ENCODE data around the gene CD209. TPM values are rescaled to one million over a fixed set of nuclear protein-coding genes. Genes with fewer than 3 reads are reported as not detected.
"Not testable (repeated sequence)": the region's sequence is repeated elsewhere in the genome, so short reads cannot be mapped to it uniquely, and the experiment has no call there.

CD209 gene
- total RNA-seq, 6 experiments from 2014 or later: not detected

DNA sequence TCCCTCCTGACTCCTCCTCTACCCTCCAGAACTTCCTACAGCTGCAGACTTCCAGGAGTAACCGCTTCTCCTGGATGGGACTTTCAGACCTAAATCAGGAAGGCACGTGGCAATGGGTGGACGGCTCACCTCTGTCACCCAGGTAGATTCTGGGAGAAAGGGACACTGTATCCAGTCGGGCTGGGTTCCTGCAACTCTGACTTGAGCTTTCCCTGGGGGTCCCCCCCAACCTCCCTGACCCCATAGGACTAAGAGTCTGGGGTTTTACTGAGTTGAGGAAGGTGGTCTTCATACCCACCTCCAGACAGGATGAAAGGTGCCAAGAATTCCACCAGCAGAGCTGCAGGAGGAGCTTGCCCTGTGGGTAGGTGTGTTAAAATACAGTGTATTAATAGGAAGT is 20.2 kb upstream of the CD209 start:
- H3K9me3 Mint-ChIP-seq: no peaks in the 10 kb centered on the region
- TF ChIP-seq, protein P1, sequence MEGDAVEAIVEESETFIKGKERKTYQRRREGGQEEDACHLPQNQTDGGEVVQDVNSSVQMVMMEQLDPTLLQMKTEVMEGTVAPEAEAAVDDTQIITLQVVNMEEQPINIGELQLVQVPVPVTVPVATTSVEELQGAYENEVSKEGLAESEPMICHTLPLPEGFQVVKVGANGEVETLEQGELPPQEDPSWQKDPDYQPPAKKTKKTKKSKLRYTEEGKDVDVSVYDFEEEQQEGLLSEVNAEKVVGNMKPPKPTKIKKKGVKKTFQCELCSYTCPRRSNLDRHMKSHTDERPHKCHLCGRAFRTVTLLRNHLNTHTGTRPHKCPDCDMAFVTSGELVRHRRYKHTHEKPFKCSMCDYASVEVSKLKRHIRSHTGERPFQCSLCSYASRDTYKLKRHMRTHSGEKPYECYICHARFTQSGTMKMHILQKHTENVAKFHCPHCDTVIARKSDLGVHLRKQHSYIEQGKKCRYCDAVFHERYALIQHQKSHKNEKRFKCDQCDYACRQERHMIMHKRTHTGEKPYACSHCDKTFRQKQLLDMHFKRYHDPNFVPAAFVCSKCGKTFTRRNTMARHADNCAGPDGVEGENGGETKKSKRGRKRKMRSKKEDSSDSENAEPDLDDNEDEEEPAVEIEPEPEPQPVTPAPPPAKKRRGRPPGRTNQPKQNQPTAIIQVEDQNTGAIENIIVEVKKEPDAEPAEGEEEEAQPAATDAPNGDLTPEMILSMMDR (IDR thresholded peaks at IDR 0.05): no peak
- H3K4me1 Mint-ChIP-seq (ENCODE audit: low read depth): peaks cover 1% of the 10 kb centered on the region
- H3K4me3 Mint-ChIP-seq: no peak overlapping the region
- H3K27me3 Mint-ChIP-seq (ENCODE audit: insufficient read depth): peaks cover 20% of the 10 kb centered on the region
- H3K27ac Mint-ChIP-seq: no peak overlapping the region
- no peaks in the 10 kb centered on the region for H3K36me3 Mint-ChIP-seq (ENCODE audit: low read depth)
- DNase-seq: no peak

DNA sequence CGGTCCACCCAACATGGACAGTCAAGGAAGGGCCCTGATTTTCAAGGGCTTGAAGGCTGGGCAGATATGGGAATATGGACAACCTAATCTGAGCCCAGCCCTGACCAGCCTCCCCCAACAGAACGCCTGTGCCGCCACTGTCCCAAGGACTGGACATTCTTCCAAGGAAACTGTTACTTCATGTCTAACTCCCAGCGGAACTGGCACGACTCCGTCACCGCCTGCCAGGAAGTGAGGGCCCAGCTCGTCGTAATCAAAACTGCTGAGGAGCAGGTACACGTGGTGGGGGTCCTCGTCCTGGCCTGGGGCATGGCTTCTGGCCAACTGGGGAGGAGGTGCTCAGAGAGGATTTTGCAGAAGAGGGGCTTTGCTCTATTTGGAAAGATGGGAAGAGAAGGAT is 19.2 kb upstream of the CD209 start:
- Mint-ChIP-seq H3K27me3 (ENCODE audit: insufficient read depth) (peaks cover 20% of the 10 kb centered on the region), H3K36me3 (ENCODE audit: low read depth) (no peaks in the 10 kb centered on the region), H3K27ac (no peak overlapping the region), H3K4me3 (no peak overlapping the region), H3K9me3 (peaks cover under 1% of the 10 kb centered on the region; the same call in 1 of the 2 replicates), H3K4me1 (ENCODE audit: low read depth) (no peaks in the 10 kb centered on the region)
- no peak for DNase-seq
- TF ChIP-seq, protein P1 (IDR thresholded peaks at IDR 0.05): no peak

DNA sequence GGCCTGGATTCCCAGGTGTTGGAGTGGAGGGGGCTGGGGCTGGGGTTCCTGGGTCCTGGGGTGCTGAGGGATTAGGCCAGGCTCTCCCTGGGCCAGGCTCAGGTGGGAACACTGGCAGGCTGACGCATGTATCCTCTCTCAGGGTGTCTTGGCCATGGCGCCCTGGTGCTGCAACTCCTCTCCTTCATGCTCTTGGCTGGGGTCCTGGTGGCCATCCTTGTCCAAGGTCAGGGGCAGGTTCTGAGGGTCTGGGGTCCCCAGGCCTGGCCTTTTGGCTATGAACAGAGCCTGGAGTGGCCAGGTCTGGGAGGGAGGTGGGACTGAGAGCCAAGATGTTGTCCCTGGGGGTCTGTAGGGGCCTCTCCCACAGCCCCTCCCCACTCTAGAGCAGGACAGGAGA is 17.7 kb upstream of the CD209 start:
- not testable (repeated sequence) for H3K9me3 Mint-ChIP-seq; H3K4me3 Mint-ChIP-seq; H3K27ac Mint-ChIP-seq; DNase-seq; H3K4me1 Mint-ChIP-seq (ENCODE audit: low read depth); H3K36me3 Mint-ChIP-seq (ENCODE audit: low read depth)
- H3K27me3 Mint-ChIP-seq (ENCODE audit: insufficient read depth): peaks cover 23% of the 10 kb centered on the region

DNA sequence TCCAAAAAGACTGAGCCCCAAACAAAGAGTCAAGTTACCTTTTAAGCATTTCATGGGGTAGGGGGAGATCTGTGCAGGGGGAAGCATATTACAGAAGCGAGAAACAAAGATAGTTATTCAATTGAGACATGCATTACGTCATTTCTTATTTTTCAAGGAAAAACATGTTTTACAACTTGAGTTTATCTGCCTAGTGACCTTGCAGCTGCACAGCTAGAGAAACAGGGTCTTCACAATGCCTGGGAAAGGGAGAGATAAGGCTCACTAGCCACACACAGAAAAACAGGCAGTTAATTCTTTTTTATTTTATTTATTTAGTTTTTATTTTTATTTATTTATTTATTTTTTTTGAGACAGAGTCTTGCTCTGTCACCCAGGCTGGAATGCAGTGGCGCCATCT is 16.8 kb upstream of the CD209 start:
- not testable (repeated sequence) for H3K4me3 Mint-ChIP-seq; H3K4me1 Mint-ChIP-seq (ENCODE audit: low read depth); H3K36me3 Mint-ChIP-seq (ENCODE audit: low read depth); H3K27ac Mint-ChIP-seq; DNase-seq
- Mint-ChIP-seq H3K27me3 (ENCODE audit: insufficient read depth) (peaks cover 21% of the 10 kb centered on the region), H3K9me3 (peaks cover 12% of the 10 kb centered on the region)

DNA sequence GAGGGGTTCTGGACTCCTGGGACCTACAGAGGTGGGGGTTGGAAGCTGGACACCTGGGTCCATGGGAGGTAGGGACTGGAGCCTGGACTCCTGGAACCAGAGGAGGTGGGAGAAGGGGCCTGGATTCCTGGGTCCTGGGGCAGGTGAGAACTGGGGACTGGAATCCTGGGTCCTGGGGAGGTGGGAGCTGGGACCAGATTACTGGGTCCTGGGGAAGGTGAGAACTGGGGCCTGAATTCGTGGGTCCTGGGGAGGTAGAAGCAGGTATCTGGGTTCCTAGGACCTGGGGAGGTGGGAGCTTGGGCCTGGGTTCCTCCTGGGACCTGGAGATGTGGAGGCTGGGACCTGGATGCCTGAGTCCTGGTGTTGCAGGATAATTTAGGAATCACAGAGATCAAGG is 16.4 kb upstream of the CD209 start:
- TF ChIP-seq, protein P1 (IDR thresholded peaks at IDR 0.05): no peak
- H3K4me3 Mint-ChIP-seq: no peak overlapping the region
- no peak for DNase-seq
- peaks cover 21% of the 10 kb centered on the region for H3K27me3 Mint-ChIP-seq (ENCODE audit: insufficient read depth)
- no peaks in the 10 kb centered on the region for H3K4me1 Mint-ChIP-seq (ENCODE audit: low read depth)
- peaks cover 6% of the 10 kb centered on the region; the same call in 1 of the 2 replicates for H3K36me3 Mint-ChIP-seq (ENCODE audit: low read depth)
- no peak overlapping the region for H3K27ac Mint-ChIP-seq
- peaks cover 17% of the 10 kb centered on the region for H3K9me3 Mint-ChIP-seq

DNA sequence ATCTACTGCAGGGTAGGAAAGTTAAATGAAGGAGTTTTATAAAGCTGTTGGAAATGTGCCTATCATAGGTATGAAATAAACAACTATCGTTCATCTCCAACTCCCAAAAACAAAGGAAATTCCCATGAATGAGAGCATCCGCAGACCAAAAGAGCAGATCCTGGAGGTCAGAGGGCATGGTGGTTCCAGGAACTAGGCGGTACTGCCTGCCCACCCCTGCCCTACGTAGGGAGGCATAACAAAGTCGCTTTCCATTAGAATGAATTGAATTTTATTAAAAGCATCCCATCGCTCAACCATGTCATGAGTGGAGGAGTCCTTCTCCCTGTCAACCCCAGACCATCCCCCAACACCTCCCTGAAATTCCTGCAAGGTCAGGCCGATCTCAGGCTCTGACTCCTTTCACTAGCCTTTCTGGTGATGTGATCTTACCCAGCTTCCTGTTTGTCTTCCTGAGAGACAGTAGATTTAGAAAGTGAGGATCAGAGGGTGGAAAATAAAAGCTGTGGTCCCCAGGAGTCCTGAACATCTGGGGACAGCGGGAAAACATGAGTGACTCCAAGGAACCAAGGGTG is 15.5 kb upstream of the CD209 start, which contains the start of gene CLEC4M:
CLEC4M (plus strand) TSS at position 525 of the 575 bp plus-strand sequence; CDS start at position 549, 24 bp downstream.
- no peaks in the 10 kb centered on the region for H3K4me1 Mint-ChIP-seq (ENCODE audit: low read depth)
- H3K36me3 Mint-ChIP-seq (ENCODE audit: low read depth): peaks cover 6% of the 10 kb centered on the region; the same call in 1 of the 2 replicates
- no peak within 1 kb of the TSS for H3K27ac Mint-ChIP-seq
- DNase-seq: no peak
- peaks cover 14% of the 10 kb centered on the region for H3K27me3 Mint-ChIP-seq (ENCODE audit: insufficient read depth)
- no peak within 1 kb of the TSS for H3K4me3 Mint-ChIP-seq
- H3K9me3 Mint-ChIP-seq: peaks cover 25% of the 10 kb centered on the region
- TF ChIP-seq, protein P1 (IDR thresholded peaks at IDR 0.05): no peak

Measured in HFFc6 (cell line).